Loucy (cell line): ENCODE results near the gene PDK1.

Source experiments
- EZH2phosphoT487 ChIP-seq: fragments of 200-600 bp; IDR thresholded peaks from 2 replicates; pipeline ENCODE4 v1.6.1; 2018; ENCODE audit warnings: antibody characterized with exemption, mild to moderate bottlenecking, moderate library complexity, borderline replicate concordance
- TF ChIP-seq, protein P1 (sequence below): fragments of 200-600 bp; sonication (generic); conservative IDR thresholded peaks from 2 replicates; pipeline ENCODE4 v1.5.1; 2014; ENCODE audit warnings: mild to moderate bottlenecking, antibody characterized with exemption, low read length

DNA sequence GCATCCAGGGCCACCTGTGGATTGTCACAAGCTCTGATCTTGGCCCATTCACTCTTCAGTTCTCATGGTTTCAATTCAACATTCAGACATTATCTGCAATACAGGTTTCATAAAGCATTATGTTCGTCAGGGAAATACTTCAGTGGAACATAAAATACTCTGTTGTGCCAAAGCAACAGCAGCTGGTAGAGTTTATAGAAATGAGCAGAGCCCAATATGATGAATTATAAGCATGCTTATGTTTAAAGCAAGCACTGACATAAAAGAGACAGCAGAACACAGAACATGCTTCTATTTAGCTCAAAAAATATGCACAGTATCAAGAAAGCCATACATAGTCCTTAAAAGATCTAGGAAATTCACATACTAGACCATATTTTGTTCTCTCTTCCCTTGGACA lies 71.3 kb downstream of the PDK1 start:
- TF ChIP-seq, protein P1, sequence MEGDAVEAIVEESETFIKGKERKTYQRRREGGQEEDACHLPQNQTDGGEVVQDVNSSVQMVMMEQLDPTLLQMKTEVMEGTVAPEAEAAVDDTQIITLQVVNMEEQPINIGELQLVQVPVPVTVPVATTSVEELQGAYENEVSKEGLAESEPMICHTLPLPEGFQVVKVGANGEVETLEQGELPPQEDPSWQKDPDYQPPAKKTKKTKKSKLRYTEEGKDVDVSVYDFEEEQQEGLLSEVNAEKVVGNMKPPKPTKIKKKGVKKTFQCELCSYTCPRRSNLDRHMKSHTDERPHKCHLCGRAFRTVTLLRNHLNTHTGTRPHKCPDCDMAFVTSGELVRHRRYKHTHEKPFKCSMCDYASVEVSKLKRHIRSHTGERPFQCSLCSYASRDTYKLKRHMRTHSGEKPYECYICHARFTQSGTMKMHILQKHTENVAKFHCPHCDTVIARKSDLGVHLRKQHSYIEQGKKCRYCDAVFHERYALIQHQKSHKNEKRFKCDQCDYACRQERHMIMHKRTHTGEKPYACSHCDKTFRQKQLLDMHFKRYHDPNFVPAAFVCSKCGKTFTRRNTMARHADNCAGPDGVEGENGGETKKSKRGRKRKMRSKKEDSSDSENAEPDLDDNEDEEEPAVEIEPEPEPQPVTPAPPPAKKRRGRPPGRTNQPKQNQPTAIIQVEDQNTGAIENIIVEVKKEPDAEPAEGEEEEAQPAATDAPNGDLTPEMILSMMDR, result no peak
- TF ChIP-seq EZH2phosphoT487, result no peak
